ENCODE measurements around the gene CCZ1.
"Not testable (repeated sequence)": the region's sequence is repeated elsewhere in the genome, so short reads cannot be mapped to it uniquely, and the experiment has no call there.

GRCh38 chr7:5879591-5879990, 18.9 kb upstream of the CCZ1 start:
- not testable (repeated sequence) for TF ChIP-seq POLR2A (IDR thresholded peaks at IDR 0.05)
- TF ChIP-seq, protein P1, sequence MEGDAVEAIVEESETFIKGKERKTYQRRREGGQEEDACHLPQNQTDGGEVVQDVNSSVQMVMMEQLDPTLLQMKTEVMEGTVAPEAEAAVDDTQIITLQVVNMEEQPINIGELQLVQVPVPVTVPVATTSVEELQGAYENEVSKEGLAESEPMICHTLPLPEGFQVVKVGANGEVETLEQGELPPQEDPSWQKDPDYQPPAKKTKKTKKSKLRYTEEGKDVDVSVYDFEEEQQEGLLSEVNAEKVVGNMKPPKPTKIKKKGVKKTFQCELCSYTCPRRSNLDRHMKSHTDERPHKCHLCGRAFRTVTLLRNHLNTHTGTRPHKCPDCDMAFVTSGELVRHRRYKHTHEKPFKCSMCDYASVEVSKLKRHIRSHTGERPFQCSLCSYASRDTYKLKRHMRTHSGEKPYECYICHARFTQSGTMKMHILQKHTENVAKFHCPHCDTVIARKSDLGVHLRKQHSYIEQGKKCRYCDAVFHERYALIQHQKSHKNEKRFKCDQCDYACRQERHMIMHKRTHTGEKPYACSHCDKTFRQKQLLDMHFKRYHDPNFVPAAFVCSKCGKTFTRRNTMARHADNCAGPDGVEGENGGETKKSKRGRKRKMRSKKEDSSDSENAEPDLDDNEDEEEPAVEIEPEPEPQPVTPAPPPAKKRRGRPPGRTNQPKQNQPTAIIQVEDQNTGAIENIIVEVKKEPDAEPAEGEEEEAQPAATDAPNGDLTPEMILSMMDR (IDR thresholded peaks at IDR 0.05) = not testable (repeated sequence)

Data from testis (tissue), 2 donors.